C4-2B (cell line): ENCODE data around the gene SEZ6L.

Experiments
- ZFX ChIP-seq: fragments of 450-650 bp; IDR thresholded peaks from 2 replicates; pipeline ENCODE4 v1.6.1; 2017
- TF ChIP-seq, protein P1 (sequence below): fragments of 450-650 bp; conservative IDR thresholded peaks from 2 replicates; pipeline ENCODE4 v1.5.1; 2017; ENCODE audit warnings: mild to moderate bottlenecking

DNA sequence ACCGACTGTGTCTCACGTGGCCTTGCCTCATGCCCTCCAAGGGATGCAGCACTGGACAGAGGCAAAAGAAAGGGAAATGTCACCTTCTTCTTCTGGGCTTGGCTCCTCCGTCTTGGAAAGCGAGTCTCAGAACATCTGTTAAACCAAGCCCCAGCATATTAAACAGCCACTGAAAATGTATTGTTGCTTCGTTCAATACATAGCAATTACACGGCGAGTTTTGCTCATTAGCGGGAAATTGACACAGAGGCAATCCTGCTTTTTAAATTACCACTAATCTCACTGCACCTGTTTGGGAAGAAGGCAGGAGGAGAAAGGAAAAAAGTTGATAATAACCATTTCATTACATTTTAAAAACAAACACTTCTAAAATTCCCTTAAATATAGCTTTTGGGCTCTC lies 72.1 kb downstream of the SEZ6L start:
- TF ChIP-seq, protein P1, sequence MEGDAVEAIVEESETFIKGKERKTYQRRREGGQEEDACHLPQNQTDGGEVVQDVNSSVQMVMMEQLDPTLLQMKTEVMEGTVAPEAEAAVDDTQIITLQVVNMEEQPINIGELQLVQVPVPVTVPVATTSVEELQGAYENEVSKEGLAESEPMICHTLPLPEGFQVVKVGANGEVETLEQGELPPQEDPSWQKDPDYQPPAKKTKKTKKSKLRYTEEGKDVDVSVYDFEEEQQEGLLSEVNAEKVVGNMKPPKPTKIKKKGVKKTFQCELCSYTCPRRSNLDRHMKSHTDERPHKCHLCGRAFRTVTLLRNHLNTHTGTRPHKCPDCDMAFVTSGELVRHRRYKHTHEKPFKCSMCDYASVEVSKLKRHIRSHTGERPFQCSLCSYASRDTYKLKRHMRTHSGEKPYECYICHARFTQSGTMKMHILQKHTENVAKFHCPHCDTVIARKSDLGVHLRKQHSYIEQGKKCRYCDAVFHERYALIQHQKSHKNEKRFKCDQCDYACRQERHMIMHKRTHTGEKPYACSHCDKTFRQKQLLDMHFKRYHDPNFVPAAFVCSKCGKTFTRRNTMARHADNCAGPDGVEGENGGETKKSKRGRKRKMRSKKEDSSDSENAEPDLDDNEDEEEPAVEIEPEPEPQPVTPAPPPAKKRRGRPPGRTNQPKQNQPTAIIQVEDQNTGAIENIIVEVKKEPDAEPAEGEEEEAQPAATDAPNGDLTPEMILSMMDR, result no peak
- TF ChIP-seq ZFX, result no peak
